ENCODE measurements around the gene HFM1. TPM values are rescaled to one million over a fixed set of nuclear protein-coding genes. Genes with fewer than 3 reads are reported as not detected.

The HFM1 gene
- total and polyA plus RNA-seq, 9 of the 15 experiments (the other 6 are each of a cell fraction or from before 2014, with no cell fraction given) = 1.5 to 6.4 (median 3.7) TPM

GRCh38 chr1:91402023-91402422 is 2.6 kb downstream of the HFM1 start (continued):
- TF ChIP-seq HMGN3 (IDR thresholded peaks at IDR 0.05; ENCODE audit: borderline replicate concordance, extremely low read depth, insufficient read length, low read depth, low read length) = no peak
- TF ChIP-seq RUNX1 (IDR thresholded peaks at IDR 0.05; ENCODE audit: low read depth) = no peak
- no peak for TF ChIP-seq ESRRA (IDR thresholded peaks at IDR 0.05; ENCODE audit: borderline replicate concordance, low read depth)
- no peak for TF ChIP-seq HLTF (IDR thresholded peaks at IDR 0.05)
- no peak for TF ChIP-seq MAFF (IDR thresholded peaks at IDR 0.05; ENCODE audit: low read length)
- TF ChIP-seq ZNF584 (CRISPR knock-in tag; IDR thresholded peaks at IDR 0.05; ENCODE audit: low read depth) = no peak
- peak; percentile 40; the same call in 1 of the 2 replicates for TF ChIP-seq REST (IDR thresholded peaks at IDR 0.05; ENCODE audit: borderline replicate concordance)
- no peak for TF ChIP-seq REST (CRISPR knock-in tag; IDR thresholded peaks at IDR 0.05; ENCODE audit: low read depth)

Measured in K562 (cell line).